Heart left ventricle (tissue), 16 donors: ENCODE results near the gene GNB1. TPM values are rescaled to one million over a fixed set of nuclear protein-coding genes. Genes with fewer than 3 reads are reported as not detected.

ENCODE experiments used
- ATAC-seq, 4 donors: fragments of 200-7000 bp; cut with Tn5 transposase; one replicate each; pipeline ENCODE4 v1.9.1; 2020 to 2022; ENCODE audit warnings: moderate library complexity in 4 of 4, mild to moderate bottlenecking in 3 of 4, moderate number of reproducible peaks in 1 of 4
- DNase-seq, 5 donors: peaks; one replicate each; pipeline ENCODE4 v3.0.0-alpha.2; 2020
- H3K27ac ChIP-seq, 12 donors: fragments of 200-600 bp; sonication (generic) in 4 of 12; one replicate each; pipeline versions ENCODE4 v1.5.0 to v1.8.0; 2016 to 2022; ENCODE audit warnings: mild to moderate bottlenecking in 2 of 12
- H3K27me3 ChIP-seq, 9 donors: fragments of 200-600 bp; sonication (generic) in 2 of 9; one replicate each; pipeline versions ENCODE4 v1.5.1 to v1.8.0; 2016 to 2022; ENCODE audit warnings: mild to moderate bottlenecking in 3 of 9
- H3K36me3 ChIP-seq, 9 donors: fragments of 200-600 bp; sonication (generic) in 2 of 9; one replicate each; pipeline versions ENCODE4 v1.5.0 to v1.8.0; 2018 to 2022; ENCODE audit warnings: mild to moderate bottlenecking in 2 of 9
- H3K4me1 ChIP-seq, 12 donors: fragments of 200-600 bp; sonication (generic) in 4 of 12; one replicate each; pipeline versions ENCODE4 v1.5.0 to v1.8.0; 2016 to 2022; ENCODE audit warnings: mild to moderate bottlenecking in 3 of 12
- H3K4me3 ChIP-seq, 12 donors: fragments of 200-600 bp; sonication (generic) in 4 of 12; one replicate each; pipeline versions ENCODE4 v1.5.0 to v1.8.0; 2017 to 2022; ENCODE audit warnings: mild to moderate bottlenecking in 9 of 12, moderate library complexity in 4 of 12
- H3K9me3 ChIP-seq, 12 donors: fragments of 200-600 bp; sonication (generic) in 4 of 12; one replicate each; pipeline versions ENCODE4 v1.5.0 to v1.8.0; 2016 to 2022; ENCODE audit warnings: mild to moderate bottlenecking in 1 of 12
- POLR2A ChIP-seq, 2 donors: fragments of 450-650 bp; IDR thresholded peaks; one replicate each; pipeline ENCODE4 v1.6.1; 2017; ENCODE audit warnings: antibody characterized with exemption in 2 of 2, mild to moderate bottlenecking in 2 of 2, moderate library complexity in 2 of 2
- WGBS, 4 donors: extraction: QIAGEN DNeasy Blood & Tissue Kit in 2 of 4; methylation state at CpG; one replicate each; pipeline versions ENCODE4 v1.1.5 to v1.1.7; 2013 to 2018; 5-methylcytosine and 5-hydroxymethylcytosine counted together
- intact Hi-C, 10 donors: fragments of 100-400 bp; cut with DNase I; formaldehyde crosslinking; loops; one replicate each; pipeline versions ENCODE4 v1.11.1 to v1.14.2; 2022
- polyA plus RNA-seq, 2 donors: library from polyadenylated mRNA; stranded (reverse); fragments of 200-250 nt; gene quantifications; one replicate each; pipeline ENCODE4 v1.2.3, GENCODE V29; 2013
- total RNA-seq, 9 donors: library from RNA; depleted of rRNA in 2 of 9; stranded (reverse); fragments of >200 nt in 2 of 9; fragmentation: NEBNext Ultra II Directional in 3 of 9; extraction: Animal tissue kit (Norgen Biotek cat#: 25700) in 3 of 9; gene quantifications; one replicate each; pipeline versions ENCODE4 v1.1.0 to v1.2.4, GENCODE V29; 2016 to 2023
- TF ChIP-seq, protein P1 (sequence below), 12 donors: fragments of 200-600 bp; sonication (generic) in 4 of 12; IDR thresholded peaks; one replicate each; pipeline versions ENCODE4 v1.5.0 to v1.8.0; 2018 to 2022; ENCODE audit warnings: antibody characterized with exemption in 12 of 12, mild to moderate bottlenecking in 5 of 12
- donor health status: ischemic (EF 13 %, LVEDD 7.1; RV severe dilation, severe dysfunction).
- donor health status: healthy with polysubstance abuse.
- donor health status: DM: no; HTN: yes; CAD: no.
- donor health status: DM: no; HTN: no; CAD: no.
- donor health status: ischemic (EF 25% LVEDD 6.9; RV normal size, moderate dysfunction).
- donor health status: ischemic (EF 25% LVEDD 5.7; RV mildly dilated, moderate dysfunction).
- donor health status: healthy.
- donor health status: DM: yes; HTN: yes; CAD: no.
- donor health status: ischemic (EF 35%, LVEDD 5.7; RV mildly dilated, moderate dysfunction).
- donor health status: nonischemic (EF 11% LVEDD 7.7; RV severe dilation, severe dysfunction).
- donor health status: DM: yes; HTN: yes; CAD: no.
- donor health status: PGD.
- donor health status: ischemic (EF 29% LVEDD 5.4; RV normal size, mild dysfunction).
- donor health status: nonischemic (EF 23%, LVEDD 6.1; RV moderate dilation, normal function).

GNB1 gene
- total and polyA plus RNA-seq, 11 donors: 52.9 to 275 (median 172) TPM

DNA sequence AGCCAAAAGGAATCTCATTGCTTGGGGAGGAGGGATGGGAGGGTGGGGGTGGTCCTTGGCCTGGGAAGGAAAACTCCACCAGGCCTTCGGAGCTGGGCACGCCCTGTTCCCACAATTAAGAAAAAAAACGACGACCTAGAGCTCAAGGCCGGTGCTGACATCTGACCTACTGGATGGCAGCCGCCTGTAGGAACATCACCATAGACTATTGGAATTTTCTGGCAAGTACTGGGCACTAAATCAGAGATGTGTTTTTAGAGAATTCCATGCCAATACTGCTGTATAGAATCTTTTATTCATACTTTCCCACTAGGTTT lies 113.3 kb downstream of the GNB1 start:
- no peaks in the 10 kb centered on the region for H3K9me3 ChIP-seq
- H3K36me3 ChIP-seq: peaks cover 0 to 7% (median 2%) of the 10 kb centered on the region in 9 donors
- peak overlapping the region; percentile 87 to 97 (median 94) for H3K27ac ChIP-seq
- DNase-seq (peak; percentile 38 to 60 (median 52)), ATAC-seq (peak; percentile 16 to 59 (median 38))
- H3K4me3 ChIP-seq: peak overlapping the region; percentile 71 to 92 (median 82)
- intact Hi-C loops: loop anchor here in 7 of 10 donors (5.0 to 10.0 kb wide), 4 partner anchors 115 to 130 kb away; partner anchors contain the start of gene GNB1 (in 2 of the 7)
- H3K4me1 ChIP-seq: peaks cover 7 to 76% (median 60%) of the 10 kb centered on the region in 12 donors
- H3K27me3 ChIP-seq: no peaks in the 10 kb centered on the region
- WGBS, 4 donors: 0 to 2% (median 1%) methylated on average over 6 of the region's 6 CpGs
- TF ChIP-seq, protein P1, sequence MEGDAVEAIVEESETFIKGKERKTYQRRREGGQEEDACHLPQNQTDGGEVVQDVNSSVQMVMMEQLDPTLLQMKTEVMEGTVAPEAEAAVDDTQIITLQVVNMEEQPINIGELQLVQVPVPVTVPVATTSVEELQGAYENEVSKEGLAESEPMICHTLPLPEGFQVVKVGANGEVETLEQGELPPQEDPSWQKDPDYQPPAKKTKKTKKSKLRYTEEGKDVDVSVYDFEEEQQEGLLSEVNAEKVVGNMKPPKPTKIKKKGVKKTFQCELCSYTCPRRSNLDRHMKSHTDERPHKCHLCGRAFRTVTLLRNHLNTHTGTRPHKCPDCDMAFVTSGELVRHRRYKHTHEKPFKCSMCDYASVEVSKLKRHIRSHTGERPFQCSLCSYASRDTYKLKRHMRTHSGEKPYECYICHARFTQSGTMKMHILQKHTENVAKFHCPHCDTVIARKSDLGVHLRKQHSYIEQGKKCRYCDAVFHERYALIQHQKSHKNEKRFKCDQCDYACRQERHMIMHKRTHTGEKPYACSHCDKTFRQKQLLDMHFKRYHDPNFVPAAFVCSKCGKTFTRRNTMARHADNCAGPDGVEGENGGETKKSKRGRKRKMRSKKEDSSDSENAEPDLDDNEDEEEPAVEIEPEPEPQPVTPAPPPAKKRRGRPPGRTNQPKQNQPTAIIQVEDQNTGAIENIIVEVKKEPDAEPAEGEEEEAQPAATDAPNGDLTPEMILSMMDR (IDR thresholded peaks at IDR 0.05): no peak
- TF ChIP-seq POLR2A (IDR thresholded peaks at IDR 0.05): no peak

DNA sequence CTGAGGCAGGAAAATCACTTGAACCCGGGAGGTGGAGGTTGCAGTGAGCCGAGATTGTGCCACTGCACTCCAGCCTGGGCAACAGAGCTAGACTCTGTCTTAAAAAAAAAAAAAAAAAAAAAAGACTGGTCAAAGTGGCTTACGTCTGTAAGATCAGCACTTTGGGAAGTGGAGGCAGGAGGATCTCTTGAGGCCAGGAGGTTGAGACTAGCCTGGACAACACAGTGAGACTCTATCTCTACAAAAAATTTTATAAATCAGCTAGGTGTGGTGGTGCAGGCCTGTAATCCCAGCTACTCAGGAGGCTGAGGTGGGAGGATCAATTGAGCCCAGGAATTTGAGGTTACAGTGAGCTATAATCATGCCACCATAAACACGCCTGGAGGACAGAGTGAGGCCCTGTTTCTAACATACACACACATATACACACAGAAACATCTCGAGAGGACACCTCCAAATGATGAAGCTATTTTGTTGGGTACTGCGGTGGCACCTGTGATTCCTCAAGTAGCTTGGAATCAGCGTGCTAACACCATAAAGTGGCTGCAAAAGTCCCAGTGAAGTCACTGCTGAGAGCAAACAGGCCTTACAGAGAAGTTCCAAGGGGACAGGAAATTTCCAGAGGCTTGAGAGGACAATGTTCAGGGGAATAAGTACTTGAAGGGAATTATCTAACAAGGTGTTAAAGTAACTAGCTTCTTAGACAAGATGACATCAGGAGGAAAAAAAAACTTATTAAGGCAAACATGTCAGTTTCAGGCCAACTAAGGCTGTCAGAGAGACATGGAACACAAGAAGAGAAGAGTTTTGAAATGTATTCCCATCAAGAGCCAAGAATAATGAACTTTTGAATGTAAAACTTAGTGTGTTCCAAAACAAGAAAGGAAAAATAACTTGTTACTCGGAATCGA lies 114.0 kb downstream of the GNB1 start:
- H3K4me1 ChIP-seq: peaks cover 7 to 70% (median 54%) of the 10 kb centered on the region in 12 donors
- ATAC-seq: no peak
- intact Hi-C loops: loop anchor here in 7 of 10 donors (5.0 to 10.0 kb wide), 4 partner anchors 115 to 130 kb away; partner anchors contain the start of gene GNB1 (in 2 of the 7)
- H3K4me3 ChIP-seq: peak overlapping the region in 10 of 12 donors; percentile 75 to 92 (median 84)
- H3K36me3 ChIP-seq: peaks cover 0 to 13% (median 9%) of the 10 kb centered on the region in 9 donors
- H3K27me3 ChIP-seq: no peaks in the 10 kb centered on the region
- 54 to 62% (median 59%) methylated on average over 9 of the region's 9 CpGs for WGBS, 4 donors
- H3K27ac ChIP-seq: peak overlapping the region; percentile 87 to 97 (median 94)
- TF ChIP-seq, protein P1 (IDR thresholded peaks at IDR 0.05): no peak
- no peak for TF ChIP-seq POLR2A (IDR thresholded peaks at IDR 0.05)
- DNase-seq: no peak
- H3K9me3 ChIP-seq: no peaks in the 10 kb centered on the region

DNA sequence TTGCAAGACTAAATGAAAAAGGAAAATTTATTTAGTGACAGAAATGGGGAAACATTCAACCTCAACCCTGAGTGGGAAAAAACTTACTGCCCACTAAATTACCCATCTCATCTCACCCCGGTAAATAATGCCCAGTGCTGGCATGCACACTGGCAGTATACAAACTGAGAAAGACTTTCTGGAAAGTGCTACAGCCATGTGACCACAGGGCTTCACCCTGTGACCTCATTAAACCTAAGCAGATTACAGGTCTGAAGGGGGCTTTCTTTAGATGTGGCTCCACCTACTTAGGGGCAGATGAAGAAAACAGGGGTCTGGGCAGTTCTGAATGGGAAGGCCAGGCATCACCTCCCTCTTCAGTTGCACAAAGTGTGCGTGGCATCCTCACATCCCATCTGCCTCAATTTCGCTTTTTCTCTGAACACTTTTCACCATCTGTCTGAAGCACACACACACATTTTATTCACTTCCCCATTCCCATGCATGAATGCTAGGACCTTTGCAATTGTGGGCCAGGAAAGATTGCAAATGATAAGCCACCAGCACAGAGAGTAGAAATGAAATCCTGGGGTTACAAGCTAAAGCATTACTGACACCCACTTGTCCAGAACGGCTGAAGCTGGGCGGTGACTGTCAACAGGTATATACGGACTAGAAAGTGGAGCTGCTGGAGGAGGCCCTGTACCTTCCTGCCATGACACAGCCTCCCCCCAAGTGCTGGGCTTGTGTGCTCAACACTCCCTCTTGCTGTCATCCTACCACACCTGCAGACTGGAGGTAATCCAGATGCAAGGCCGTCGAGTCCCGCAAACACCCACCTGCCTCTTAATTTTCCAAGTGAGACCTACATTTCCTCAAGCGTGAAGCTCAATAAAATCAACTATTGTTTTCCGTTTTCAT lies 115.3 kb downstream of the GNB1 start:
- no peak for TF ChIP-seq POLR2A (IDR thresholded peaks at IDR 0.05)
- TF ChIP-seq, protein P1 (IDR thresholded peaks at IDR 0.05): no peak
- peak in 2 of 5 donors; percentile 26 for DNase-seq
- intact Hi-C loops: loop anchor here in 7 of 10 donors (5.0 to 10.0 kb wide), 4 partner anchors 117 to 132 kb away; partner anchors contain the start of gene GNB1 (in 2 of the 7)
- no peak for ATAC-seq
- H3K4me1 ChIP-seq: peaks cover 0 to 57% (median 44%) of the 10 kb centered on the region in 12 donors
- H3K27ac ChIP-seq: peak overlapping the region in 5 of 12 donors; percentile 28 to 96 (median 95)
- peaks cover 0 to 12% (median 5%) of the 10 kb centered on the region in 12 donors for H3K9me3 ChIP-seq
- H3K36me3 ChIP-seq: peaks cover 0 to 22% (median 14%) of the 10 kb centered on the region in 9 donors
- H3K27me3 ChIP-seq: no peaks in the 10 kb centered on the region
- no peak overlapping the region for H3K4me3 ChIP-seq
- 80 to 83% (median 82%) methylated on average over 11 of the region's 11 CpGs for WGBS, 4 donors
